ENCODE measurements around the gene CSF1.

Gene CSF1

DNA sequence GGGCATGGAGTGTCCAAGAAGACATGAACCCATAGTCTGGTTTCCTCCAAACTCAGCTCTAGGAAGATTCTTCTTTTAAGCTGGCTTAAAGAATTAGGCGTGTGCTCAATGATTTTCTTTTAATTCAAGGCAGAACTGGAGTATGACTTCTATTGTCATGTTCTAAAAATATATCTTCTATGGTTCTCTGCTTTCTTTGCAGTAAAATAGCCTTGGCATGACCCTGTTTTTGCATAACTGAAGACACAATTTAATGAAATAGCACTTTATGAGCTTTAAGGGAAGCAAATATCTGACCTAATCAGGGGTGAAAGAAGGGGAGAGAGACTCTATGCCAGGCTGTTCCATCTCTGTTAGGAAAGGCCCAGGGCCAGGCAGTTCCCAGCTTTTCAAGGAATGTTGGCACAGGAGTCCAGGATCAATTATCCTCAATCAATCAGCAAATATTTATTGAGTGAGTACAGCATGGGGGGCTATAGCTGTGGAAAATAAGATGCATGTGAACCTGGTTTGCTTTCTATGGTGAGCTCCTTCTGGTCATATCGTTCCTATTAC is 7.2 kb upstream of the CSF1 start:
- Histone ChIP-seq H3K36me3 (no peaks in the 10 kb centered on the region), H3K27ac (no peak overlapping the region), H3K27me3 (ENCODE audit: insufficient read depth, low read depth, severe bottlenecking) (no peaks in the 10 kb centered on the region), H3K9me3 (ENCODE audit: severe bottlenecking) (no peaks in the 10 kb centered on the region), H3K4me3 (ENCODE audit: low read depth, low read length) (no peak overlapping the region)
- TF ChIP-seq CTCF (IDR thresholded peaks at IDR 0.05; ENCODE audit: low read depth, low read length): no peak
- no peak for DNase-seq

DNA sequence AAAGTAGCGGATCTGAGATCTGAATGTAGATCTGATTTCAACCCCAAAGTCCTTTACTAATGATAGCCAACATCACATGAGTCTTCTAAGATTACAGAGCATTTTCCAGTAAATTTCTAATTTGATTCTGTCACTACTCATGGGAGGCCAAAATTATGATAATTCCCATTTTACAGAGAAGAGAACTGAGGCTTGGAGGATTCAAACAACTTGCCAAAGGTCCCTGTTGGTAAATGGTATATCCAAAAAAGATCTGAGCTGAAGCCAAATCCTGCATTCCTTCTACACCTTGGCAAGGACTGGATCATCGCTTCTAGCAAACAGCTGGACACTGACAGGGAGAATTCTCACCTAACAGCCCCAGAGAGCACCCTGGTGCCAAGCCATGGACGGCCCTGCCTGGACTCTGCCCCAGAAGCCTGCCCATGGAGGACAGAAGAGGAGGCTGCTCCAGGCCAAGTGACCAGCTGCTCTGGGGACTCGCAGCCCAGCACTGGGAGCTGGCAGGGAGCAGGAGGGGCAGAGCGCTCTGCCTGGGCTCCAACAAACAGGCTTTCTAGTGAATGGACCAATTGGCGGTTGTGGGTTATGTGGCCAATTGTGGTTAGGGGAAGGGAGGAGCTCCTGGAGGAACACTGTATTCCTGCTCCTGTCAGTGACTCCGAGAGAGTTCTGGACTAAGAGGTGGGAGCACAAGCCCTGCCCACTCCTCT is 6.4 kb upstream of the CSF1 start:
- Histone ChIP-seq H3K36me3 (no peaks in the 10 kb centered on the region), H3K27me3 (ENCODE audit: insufficient read depth, low read depth, severe bottlenecking) (no peaks in the 10 kb centered on the region), H3K9me3 (ENCODE audit: severe bottlenecking) (no peaks in the 10 kb centered on the region), H3K4me3 (ENCODE audit: low read depth, low read length) (no peak overlapping the region), H3K27ac (no peak overlapping the region)
- DNase-seq: no peak
- no peak for TF ChIP-seq CTCF (IDR thresholded peaks at IDR 0.05; ENCODE audit: low read depth, low read length)

DNA sequence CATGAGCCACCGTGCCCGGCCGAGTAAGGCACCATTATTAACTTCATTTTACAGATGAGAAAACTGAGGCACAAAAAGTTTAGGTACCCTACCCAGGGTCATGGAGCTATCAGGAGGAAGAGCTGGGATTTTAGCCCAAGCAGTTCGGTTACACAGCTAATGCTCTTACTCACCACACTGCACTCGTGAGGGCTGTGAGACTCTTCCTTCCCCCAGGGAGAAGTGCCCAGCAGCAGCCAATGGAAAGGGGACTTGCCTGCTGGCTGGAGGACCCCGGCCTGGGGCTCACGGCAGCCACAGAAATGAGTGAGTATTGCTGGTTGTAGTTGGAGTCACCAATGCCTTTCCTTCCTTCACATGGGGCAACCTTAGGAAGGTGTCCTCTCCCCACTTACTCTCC is 5.2 kb upstream of the CSF1 start:
- H3K9me3 ChIP-seq (ENCODE audit: severe bottlenecking): no peaks in the 10 kb centered on the region
- no peak overlapping the region for H3K27ac ChIP-seq
- TF ChIP-seq CTCF (IDR thresholded peaks at IDR 0.05; ENCODE audit: low read depth, low read length): no peak
- H3K27me3 ChIP-seq (ENCODE audit: insufficient read depth, low read depth, severe bottlenecking): peaks cover 3% of the 10 kb centered on the region
- no peaks in the 10 kb centered on the region for H3K36me3 ChIP-seq
- no peak overlapping the region for H3K4me3 ChIP-seq (ENCODE audit: low read depth, low read length)
- DNase-seq: no peak

- Histone ChIP-seq H3K27ac (no peak overlapping the region), H3K9me3 (ENCODE audit: severe bottlenecking) (no peaks in the 10 kb centered on the region)
- DNase-seq: no peak
These were observed 4.3 kb upstream of the CSF1 start for GRCh38 chr1:109906160-109906838.

DNA sequence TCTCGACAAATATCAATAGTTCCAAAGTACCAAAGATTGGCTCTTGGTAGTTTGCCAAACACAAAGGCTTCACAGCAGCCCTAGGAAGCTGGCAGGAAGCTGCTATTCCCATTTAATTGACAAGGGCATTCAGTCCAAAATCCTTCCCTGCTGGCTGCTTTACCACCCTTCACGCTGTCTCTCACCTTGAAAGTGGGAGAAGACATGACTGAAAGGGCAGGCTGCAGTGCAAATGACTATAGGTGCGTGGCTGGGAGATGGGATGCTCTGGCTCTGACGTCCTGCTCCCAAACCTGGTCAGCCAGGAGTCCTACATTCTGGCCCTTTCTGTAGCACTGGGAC is 3.8 kb upstream of the CSF1 start:
- TF ChIP-seq CTCF (IDR thresholded peaks at IDR 0.05; ENCODE audit: low read depth, low read length): no peak
- no peak overlapping the region for H3K27ac ChIP-seq
- no peak overlapping the region for H3K4me3 ChIP-seq (ENCODE audit: low read depth, low read length)
- H3K36me3 ChIP-seq: no peaks in the 10 kb centered on the region
- no peak for DNase-seq
- H3K27me3 ChIP-seq (ENCODE audit: insufficient read depth, low read depth, severe bottlenecking): peaks cover 9% of the 10 kb centered on the region
- no peaks in the 10 kb centered on the region for H3K9me3 ChIP-seq (ENCODE audit: severe bottlenecking)

More at GRCh38 chr1:109906160-109906838, 4.3 kb upstream of the CSF1 start:
- no peak overlapping the region for H3K4me3 ChIP-seq (ENCODE audit: low read depth, low read length)
- H3K36me3 ChIP-seq: no peaks in the 10 kb centered on the region
- TF ChIP-seq CTCF (IDR thresholded peaks at IDR 0.05; ENCODE audit: low read depth, low read length): no peak
- peaks cover 4% of the 10 kb centered on the region for H3K27me3 ChIP-seq (ENCODE audit: insufficient read depth, low read depth, severe bottlenecking)
